Subcutaneous abdominal adipose tissue (tissue), 5 donors: ENCODE data around the gene ZMAT5.

ENCODE experiments used
- H3K27ac ChIP-seq: one replicate; pipeline ENCODE4 v1.7.0; 2013; ENCODE audit warnings: low read depth, mild to moderate bottlenecking, inconsistent platforms, low read length, moderate library complexity
- H3K27me3 ChIP-seq, 5 donors: one replicate each; pipeline ENCODE4 v1.7.0; 2013; ENCODE audit warnings: low read length in 5 of 5, inconsistent platforms in 1 of 5; ENCODE audit not compliant: control insufficient read depth in 5 of 5, insufficient read depth in 4 of 5
- H3K36me3 ChIP-seq, 5 donors: one replicate each; pipeline ENCODE4 v1.7.0; 2013; ENCODE audit warnings: low read length in 5 of 5; ENCODE audit not compliant: control insufficient read depth in 5 of 5, insufficient read depth in 5 of 5
- H3K4me1 ChIP-seq, 5 donors: one replicate each; pipeline ENCODE4 v1.7.0; 2013; ENCODE audit warnings: low read length in 5 of 5, mild to moderate bottlenecking in 3 of 5, moderate library complexity in 1 of 5; ENCODE audit not compliant: control insufficient read depth in 5 of 5, insufficient read depth in 5 of 5
- H3K4me3 ChIP-seq, 5 donors: one replicate each; pipeline ENCODE4 v1.7.0; 2013; ENCODE audit warnings: low read length in 5 of 5, low read depth in 1 of 5
- H3K9ac ChIP-seq, 5 donors: one replicate each; pipeline ENCODE4 v1.7.0; 2013; ENCODE audit warnings: low read length in 5 of 5, mild to moderate bottlenecking in 4 of 5, moderate library complexity in 3 of 5
- H3K9me3 ChIP-seq, 5 donors: one replicate each; pipeline ENCODE4 v1.7.0; 2013; ENCODE audit warnings: low read length in 5 of 5; ENCODE audit not compliant: control insufficient read depth in 5 of 5
- donor health status: healthy.
- donor health status: healthy.
- donor health status: healthy.
- donor health status: healthy.
- donor health status: healthy.

ZMAT5 gene

GRCh38 chr22:29747832-29748231 lies 19.0 kb downstream of the ZMAT5 start:
- Histone ChIP-seq H3K9ac (no peak overlapping the region), H3K27ac (no peak overlapping the region), H3K27me3 (no peaks in the 10 kb centered on the region), H3K9me3 (no peaks in the 10 kb centered on the region), H3K36me3 (peaks cover 0 to 59% (median 33%) of the 10 kb centered on the region in 5 donors), H3K4me3 (no peak overlapping the region), H3K4me1 (peaks cover 0 to 14% (median 10%) of the 10 kb centered on the region in 5 donors)

- Histone ChIP-seq H3K9me3 (no peaks in the 10 kb centered on the region), H3K9ac (peak overlapping the region in 1 of 5 donors; percentile 25), H3K4me3 (no peak overlapping the region), H3K4me1 (peaks cover 0 to 13% (median 10%) of the 10 kb centered on the region in 5 donors), H3K36me3 (peaks cover 0 to 74% (median 45%) of the 10 kb centered on the region in 5 donors), H3K27ac (no peak overlapping the region), H3K27me3 (no peaks in the 10 kb centered on the region)
Observed at GRCh38 chr22:29744902-29745301, 21.9 kb downstream of the ZMAT5 start.

GRCh38 chr22:29742326-29742725 lies 24.5 kb downstream of the ZMAT5 start:
- Histone ChIP-seq H3K9ac (no peak overlapping the region), H3K9me3 (no peaks in the 10 kb centered on the region), H3K4me1 (peaks cover 0 to 28% (median 14%) of the 10 kb centered on the region in 5 donors), H3K27ac (no peak overlapping the region), H3K36me3 (peaks cover 0 to 79% (median 47%) of the 10 kb centered on the region in 5 donors), H3K4me3 (no peak overlapping the region), H3K27me3 (no peaks in the 10 kb centered on the region)

- Histone ChIP-seq H3K4me3 (no peak overlapping the region), H3K4me1 (peaks cover 0 to 28% (median 14%) of the 10 kb centered on the region in 5 donors), H3K36me3 (peaks cover 0 to 75% (median 43%) of the 10 kb centered on the region in 5 donors), H3K9me3 (no peaks in the 10 kb centered on the region), H3K9ac (no peak overlapping the region), H3K27me3 (no peaks in the 10 kb centered on the region), H3K27ac (no peak overlapping the region)
Observed at GRCh38 chr22:29741926-29742325, 24.9 kb downstream of the ZMAT5 start.

GRCh38 chr22:29740216-29740615 lies 26.6 kb downstream of the ZMAT5 start:
- Histone ChIP-seq H3K4me1 (peaks cover 0 to 26% (median 12%) of the 10 kb centered on the region in 5 donors), H3K27me3 (no peaks in the 10 kb centered on the region), H3K36me3 (peaks cover 0 to 68% (median 42%) of the 10 kb centered on the region in 5 donors), H3K9me3 (no peaks in the 10 kb centered on the region), H3K4me3 (no peak overlapping the region), H3K27ac (no peak overlapping the region), H3K9ac (no peak overlapping the region)

GRCh38 chr22:29739346-29739875 lies 27.4 kb downstream of the ZMAT5 start:
- H3K9me3 ChIP-seq: no peaks in the 10 kb centered on the region
- H3K9ac ChIP-seq: no peak overlapping the region
- no peak overlapping the region for H3K27ac ChIP-seq
- H3K36me3 ChIP-seq: peaks cover 0 to 66% (median 47%) of the 10 kb centered on the region in 5 donors
- H3K4me3 ChIP-seq: no peak overlapping the region
- no peaks in the 10 kb centered on the region for H3K27me3 ChIP-seq
- H3K4me1 ChIP-seq: peaks cover 0 to 18% (median 5%) of the 10 kb centered on the region in 5 donors

- Histone ChIP-seq H3K27me3 (no peaks in the 10 kb centered on the region), H3K4me1 (peaks cover 0 to 24% (median 8%) of the 10 kb centered on the region in 5 donors), H3K4me3 (no peak overlapping the region), H3K36me3 (peaks cover 0 to 72% (median 49%) of the 10 kb centered on the region in 5 donors), H3K27ac (no peak overlapping the region), H3K9me3 (no peaks in the 10 kb centered on the region), H3K9ac (no peak overlapping the region)
Observed at GRCh38 chr22:29738118-29738815, 28.5 kb downstream of the ZMAT5 start.

- Histone ChIP-seq H3K36me3 (peaks cover 0 to 73% (median 48%) of the 10 kb centered on the region in 5 donors), H3K4me1 (peaks cover 0 to 28% (median 8%) of the 10 kb centered on the region in 5 donors), H3K27ac (no peak overlapping the region), H3K27me3 (no peaks in the 10 kb centered on the region), H3K4me3 (no peak overlapping the region), H3K9me3 (no peaks in the 10 kb centered on the region), H3K9ac (no peak overlapping the region)
Observed at GRCh38 chr22:29737251-29738117, 29.3 kb downstream of the ZMAT5 start.

- Histone ChIP-seq H3K9ac (no peak overlapping the region), H3K27me3 (no peaks in the 10 kb centered on the region), H3K4me1 (peaks cover 0 to 28% (median 8%) of the 10 kb centered on the region in 5 donors), H3K27ac (no peak overlapping the region), H3K9me3 (no peaks in the 10 kb centered on the region), H3K36me3 (peaks cover 0 to 70% (median 43%) of the 10 kb centered on the region in 5 donors), H3K4me3 (no peak overlapping the region)
Observed at GRCh38 chr22:29735416-29735815, 31.4 kb downstream of the ZMAT5 start.
